H1 (cell line): ENCODE data around the gene UBTD2. TPM values are rescaled to one million over a fixed set of nuclear protein-coding genes. Genes with fewer than 3 reads are reported as not detected.

Experiments
- CTCF ChIA-PET: fragments of 300-600 bp; sonication (Branson Sonifier 250); formaldehyde crosslinking; loops from one replicate; lab custom pipeline; 2021; ENCODE audit not compliant: partially characterized antibody; lab: Charles Lee
- POLR2A ChIA-PET: fragments of 300-600 bp; sonication (Branson Sonifier 250); formaldehyde crosslinking; loops from one replicate; lab custom pipeline; 2021; ENCODE audit warnings: inconsistent platforms; ENCODE audit not compliant: partially characterized antibody; lab: Charles Lee
- DNase-seq, 2 experiments: peaks; one replicate each; pipeline versions ENCODE4 v3.0.0 to v3.0.0-alpha.2; 2010 to 2022; ENCODE audit warnings: low spot score in 2 of 2, low read depth in 1 of 2, mixed read lengths in 1 of 2
- FAIRE-seq: peaks from 2 replicates; lab custom pipeline; 2011; peaks lifted over from hg19 to GRCh38; lab: Jason Lieb, UNC
- H2AFZ ChIP-seq: 2 replicates; pipeline ENCODE4 v1.8.1; 2012; ENCODE audit warnings: low read length, inconsistent platforms
- H2AK5ac ChIP-seq: 2 replicates; pipeline ENCODE4 v1.6.1; 2013; ENCODE audit warnings: low read depth, low read length
- H2BK120ac ChIP-seq: replicated peaks from 2 replicates; pipeline ENCODE3; 2013; ENCODE audit warnings: low read depth, low read length, inconsistent platforms
- H2BK12ac ChIP-seq: 2 replicates; pipeline ENCODE4 v1.6.1; 2013; ENCODE audit warnings: low read depth, low read length
- H2BK15ac ChIP-seq: 2 replicates; pipeline ENCODE4 v1.6.1; 2013; ENCODE audit warnings: low read length
- H2BK20ac ChIP-seq: 2 replicates; pipeline ENCODE4 v1.6.1; 2013; ENCODE audit warnings: low read length
- H2BK5ac ChIP-seq: 2 replicates; pipeline ENCODE4 v1.6.1; 2013; ENCODE audit warnings: low read depth, low read length
- H3K14ac ChIP-seq: 2 replicates; pipeline ENCODE4 v1.6.1; 2013; ENCODE audit warnings: inconsistent platforms; ENCODE audit not compliant: insufficient read length
- H3K18ac ChIP-seq: 2 replicates; pipeline ENCODE4 v1.6.1; 2013; ENCODE audit warnings: low read length; ENCODE audit errors: extremely low read depth
- H3K23ac ChIP-seq: 2 replicates; pipeline ENCODE4 v1.6.1; 2013; ENCODE audit warnings: inconsistent platforms; ENCODE audit not compliant: insufficient read length
- H3K23me2 ChIP-seq: 2 replicates; pipeline ENCODE4 v1.6.1; 2013; ENCODE audit warnings: low read depth, low read length
- H3K27ac ChIP-seq: 2 replicates; pipeline ENCODE4 v1.6.1; 2011; ENCODE audit warnings: low read depth, low read length, inconsistent platforms
- H3K27me3 ChIP-seq, 4 experiments: replicated peaks in 1 of 4; 1 replicate in 1 of 4; 2 replicates in 3 of 4; pipeline versions ENCODE4 v1.6.1 to v1.8.1; 2011 to 2013; ENCODE audit warnings: low read length in 3 of 4, mild to moderate bottlenecking in 3 of 4, inconsistent platforms in 2 of 4, mixed read lengths in 2 of 4, moderate library complexity in 1 of 4; ENCODE audit not compliant: control insufficient read depth in 3 of 4, insufficient read depth in 3 of 4; ENCODE audit errors: extremely low read depth in 1 of 4
- H3K36me3 ChIP-seq, 4 experiments: 2 replicates each; pipeline versions ENCODE4 v1.6.1 to v1.8.1; 2011 to 2013; ENCODE audit warnings: mild to moderate bottlenecking in 4 of 4, low read length in 3 of 4, moderate library complexity in 2 of 4, control low read depth in 1 of 4, inconsistent platforms in 1 of 4; ENCODE audit not compliant: insufficient read depth in 4 of 4, control insufficient read depth in 2 of 4
- H3K4ac ChIP-seq: replicated peaks from 2 replicates; pipeline ENCODE3; 2013; ENCODE audit warnings: low read length, low read depth, mixed read lengths, inconsistent platforms; ENCODE audit not compliant: insufficient read length
- H3K4me1 ChIP-seq, 4 experiments: replicated peaks in 1 of 4; 1 replicate in 1 of 4; 2 replicates in 3 of 4; pipeline versions ENCODE4 v1.6.1 to v1.8.1; 2011 to 2013; ENCODE audit warnings: low read length in 3 of 4, inconsistent platforms in 2 of 4, mixed read lengths in 1 of 4; ENCODE audit not compliant: insufficient read depth in 4 of 4, control insufficient read depth in 3 of 4
- H3K4me2 ChIP-seq, 2 experiments: 2 replicates each; pipeline versions ENCODE4 v1.6.1 to v1.8.1; 2011 to 2013; ENCODE audit warnings: low read depth in 2 of 2, low read length in 2 of 2, control low read depth in 1 of 2, inconsistent platforms in 1 of 2, mild to moderate bottlenecking in 1 of 2; ENCODE audit not compliant: insufficient read depth in 1 of 2
- H3K4me3 ChIP-seq, 4 experiments: fragments of 200-600, 300-600 bp in 1 of 4; sonication (generic), shearing (Covaris generic), sonication (Bioruptor Twin) in 1 of 4; 2 replicates each; pipeline versions ENCODE4 v1.5.1 to v1.8.1; 2011 to 2016; ENCODE audit warnings: low read length in 4 of 4, low read depth in 3 of 4, control low read depth in 2 of 4, inconsistent platforms in 2 of 4, mild to moderate bottlenecking in 2 of 4, mixed read lengths in 1 of 4, moderate library complexity in 1 of 4; ENCODE audit not compliant: insufficient read depth in 2 of 4; ENCODE audit errors: extremely low read depth in 1 of 4
- H3K56ac ChIP-seq: replicated peaks from 2 replicates; pipeline ENCODE3; 2013; ENCODE audit warnings: low read depth, mild to moderate bottlenecking, mixed read lengths, low read length, inconsistent platforms; ENCODE audit not compliant: insufficient read length
- H3K79me1 ChIP-seq: 2 replicates; pipeline ENCODE4 v1.6.1; 2013; ENCODE audit warnings: low read depth, low read length, control low read depth
- H3K79me2 ChIP-seq, 2 experiments: 2 replicates each; pipeline versions ENCODE4 v1.6.1 to v1.8.1; 2012 to 2013; ENCODE audit warnings: low read length in 2 of 2, mild to moderate bottlenecking in 2 of 2, inconsistent platforms in 1 of 2; ENCODE audit not compliant: insufficient read depth in 2 of 2, control insufficient read depth in 1 of 2
- H3K9ac ChIP-seq, 4 experiments: replicated peaks in 1 of 4; 1 replicate in 1 of 4; 2 replicates in 3 of 4; pipeline versions ENCODE4 v1.6.1 to v1.8.1; 2011 to 2013; ENCODE audit warnings: low read depth in 3 of 4, low read length in 3 of 4, control low read depth in 2 of 4, mild to moderate bottlenecking in 2 of 4, moderate library complexity in 2 of 4, inconsistent platforms in 1 of 4; ENCODE audit errors: extremely low read depth in 1 of 4
- H3K9me3 ChIP-seq, 2 experiments: 2 replicates each; pipeline versions ENCODE4 v1.6.1 to v1.8.1; 2012 to 2013; ENCODE audit warnings: mild to moderate bottlenecking in 2 of 2, moderate library complexity in 2 of 2, control low read depth in 1 of 2, inconsistent platforms in 1 of 2, low read depth in 1 of 2, low read length in 1 of 2, mixed read lengths in 1 of 2; ENCODE audit not compliant: insufficient read depth in 2 of 2
- H4K20me1 ChIP-seq, 2 experiments: replicated peaks in 1 of 2; 2 replicates each; pipeline versions ENCODE3 to v1.8.1; 2011 to 2013; ENCODE audit warnings: inconsistent platforms in 2 of 2, low read length in 2 of 2, mild to moderate bottlenecking in 1 of 2; ENCODE audit not compliant: insufficient read depth in 2 of 2, control insufficient read depth in 1 of 2
- H4K5ac ChIP-seq: 2 replicates; pipeline ENCODE4 v1.6.1; 2013; ENCODE audit warnings: low read length, low read depth, mixed read lengths, inconsistent platforms; ENCODE audit not compliant: insufficient read length
- H4K8ac ChIP-seq: 2 replicates; pipeline ENCODE4 v1.8.0; 2013; ENCODE audit warnings: mild to moderate bottlenecking, moderate library complexity, low read length, inconsistent platforms; ENCODE audit not compliant: insufficient read depth; ENCODE audit errors: extremely low read depth
- H4K91ac ChIP-seq: replicated peaks from 2 replicates; pipeline ENCODE3; 2013; ENCODE audit warnings: low read length, mixed read lengths, inconsistent platforms; ENCODE audit not compliant: insufficient read length
- BACH1 ChIP-seq: IDR thresholded peaks from 2 replicates; pipeline ENCODE4 v1.6.1; 2012; ENCODE audit warnings: low read length, improper control_type of control experiment
- BCL11A ChIP-seq, 2 experiments: IDR thresholded peaks; one replicate each; pipeline ENCODE4 v1.6.1; 2011; ENCODE audit warnings: low read depth in 2 of 2, low read length in 2 of 2, mild to moderate bottlenecking in 2 of 2
- CBX5 ChIP-seq: fragments of 300-800, 300-1000 bp; sonication (generic); IDR thresholded peaks from 2 replicates; pipeline ENCODE4 v1.7.1; 2016; ENCODE audit warnings: antibody characterized with exemption, low read length, low read depth
- CHD1 ChIP-seq: IDR thresholded peaks from 2 replicates; pipeline ENCODE4 v1.6.1; 2012; ENCODE audit warnings: low read depth, low read length, improper control_type of control experiment
- GTF2F1 ChIP-seq: IDR thresholded peaks from 2 replicates; pipeline ENCODE4 v1.6.1; 2012; ENCODE audit warnings: low read depth, low read length, improper control_type of control experiment, borderline replicate concordance
- HDAC6 ChIP-seq: IDR thresholded peaks from one replicate; pipeline ENCODE4 v1.7.1; 2012; ENCODE audit warnings: low read depth, mild to moderate bottlenecking, inconsistent platforms, low read length, moderate library complexity
- JUND ChIP-seq: IDR thresholded peaks from 2 replicates; pipeline ENCODE4 v1.6.1; 2011; ENCODE audit warnings: mild to moderate bottlenecking, improper control_type of control experiment, low read length
- POLR2AphosphoS5 ChIP-seq: IDR thresholded peaks from 2 replicates; pipeline ENCODE4 v1.6.1; 2011; ENCODE audit warnings: low read depth, low read length
- RNF2 ChIP-seq: fragments of 200-900, 300-1000 bp; sonication (generic); IDR thresholded peaks from 2 replicates; pipeline ENCODE4 v1.7.1; 2016; ENCODE audit warnings: borderline replicate concordance, low read depth, mild to moderate bottlenecking, antibody characterized with exemption, low read length; ENCODE audit not compliant: poor library complexity, severe bottlenecking; ENCODE audit errors: missing control alignments
- SP1 ChIP-seq: IDR thresholded peaks from 2 replicates; pipeline ENCODE4 v1.6.1; 2011; ENCODE audit warnings: low read depth, low read length
- TEAD4 ChIP-seq: IDR thresholded peaks from 2 replicates; pipeline ENCODE4 v1.6.1; 2012; ENCODE audit warnings: low read depth, low read length, inconsistent platforms, mixed read lengths
- USF2 ChIP-seq: IDR thresholded peaks from 2 replicates; pipeline ENCODE4 v1.6.1; 2011; ENCODE audit warnings: low read length, improper control_type of control experiment
- WGBS, 2 experiments: shearing (Covaris generic) in 1 of 2; methylation state at CpG; one replicate each; pipeline versions ENCODE4 v1.1.6 to v1.1.7; 2013 to 2015; ENCODE audit warnings: low lambda C conversion rate in 2 of 2, mixed read lengths in 2 of 2, inconsistent platforms in 1 of 2, low coverage in 1 of 2, missing lambda C conversion rate in 1 of 2; ENCODE audit not compliant: insufficient replicate concordance in 2 of 2, insufficient coverage in 1 of 2, insufficient read length in 1 of 2; ENCODE audit errors: extremely low coverage in 1 of 2, missing lambda C conversion rate in 1 of 2; 5-methylcytosine and 5-hydroxymethylcytosine counted together
- polyA plus RNA-seq, 7 experiments: library from polyadenylated mRNA; depleted of rRNA in 3 of 7; stranded (reverse) in 5 of 7; unstranded in 2 of 7; fragments of >200 nt in 5 of 7; fragments of 200-250 nt in 2 of 7; gene quantifications; 1 replicate in 5 of 7; 2 replicates in 1 of 7; 4 replicates in 1 of 7; pipeline versions ENCODE4 v1.2.1 to v1.2.3, GENCODE V29; 2011 to 2013; ENCODE audit warnings: missing spikeins in 2 of 7, mixed read lengths in 2 of 7
- total RNA-seq: library from RNA; stranded (reverse); fragmentation: NEBNext Ultra II Directional; extraction: Animal tissue kit (Norgen Biotek cat#: 25700); gene quantifications from 2 replicates; pipeline ENCODE4 v1.2.1, GENCODE V29; 2021

Gene UBTD2
- total and polyA plus RNA-seq, 2 of the 8 experiments (the other 6 are each of a cell fraction or from before 2014, with no cell fraction given), result 14.5 to 39.2 TPM

GRCh38 chr5:172235132-172235780, 48.3 kb downstream of the UBTD2 start:
- H2BK5ac ChIP-seq, result no peak overlapping the region
- no peak for DNase-seq
- no peak overlapping the region for H4K91ac ChIP-seq
- H3K23ac ChIP-seq, result no peak overlapping the region
- H2BK12ac ChIP-seq, result no peak overlapping the region
- H4K20me1 ChIP-seq, result peaks cover 3 to 11% of the 10 kb centered on the region in 2 experiments
- POLR2A ChIA-PET, result no interaction called here
- no peak overlapping the region for H2AK5ac ChIP-seq
- H3K4me3 ChIP-seq, result no peak overlapping the region
- H3K9ac ChIP-seq, result no peak overlapping the region
- H2BK120ac ChIP-seq, result no peak overlapping the region
- no peak overlapping the region for H3K14ac ChIP-seq
- no peak overlapping the region for H2AFZ ChIP-seq
- no peak overlapping the region for H3K18ac ChIP-seq
- WGBS, 2 experiments, result 68% methylated on average over 4 of the region's 4 CpGs; no CpG with 5 or more reads in 1 of the 2 experiments
- H2BK20ac ChIP-seq, result no peak overlapping the region
- no peak overlapping the region for H3K56ac ChIP-seq
- no peak overlapping the region for H3K4ac ChIP-seq
- H3K79me1 ChIP-seq, result no peaks in the 10 kb centered on the region
- no peak overlapping the region for H4K8ac ChIP-seq
- H3K23me2 ChIP-seq, result no peaks in the 10 kb centered on the region
- H3K27me3 ChIP-seq, result no peaks in the 10 kb centered on the region
- no peak overlapping the region for H2BK15ac ChIP-seq
- no peak overlapping the region for H4K5ac ChIP-seq
- CTCF ChIA-PET, result interaction anchor here (0.9 to 1.0 kb wide), 2 partner anchors 43 to 199 kb away, joined by 3 to 4 read pairs; no protein-coding TSS in a partner anchor
- no peak overlapping the region for H3K27ac ChIP-seq
- H3K36me3 ChIP-seq, result peaks cover 2 to 26% (median 11%) of the 10 kb centered on the region in 4 experiments; a peak in 6 of 8 replicates
- H3K79me2 ChIP-seq, result peaks cover 0 to 47% of the 10 kb centered on the region in 2 experiments; a peak in 2 of 4 replicates
- no peaks in the 10 kb centered on the region for H3K9me3 ChIP-seq
- no peak for FAIRE-seq
- no peaks in the 10 kb centered on the region; a peak in 1 of 7 replicates for H3K4me1 ChIP-seq
- H3K4me2 ChIP-seq, result no peak overlapping the region
- TF ChIP-seq TEAD4 (no peak), CBX5 (no peak), CHD1 (no peak), BACH1 (no peak), POLR2AphosphoS5 (no peak), USF2 (no peak), SP1 (no peak), RNF2 (no peak), HDAC6 (no peak), BCL11A (IDR thresholded peaks at IDR 0.05; ENCODE audit: low read depth in 2 of 2, low read length in 2 of 2) (no peak), JUND (no peak), GTF2F1 (no peak)
